DMS79 (cell line): ENCODE data around the gene TNIK.
"Not testable (repeated sequence)": the region's sequence is repeated elsewhere in the genome, so short reads cannot be mapped to it uniquely, and the experiment has no call there.

ENCODE experiments used
- DNase-seq: peaks from one replicate; lab custom pipeline; 2025; lab: John Stamatoyannopoulos, UW

Gene TNIK

GRCh38 chr3:171384101-171384891 is 75.9 kb downstream of the TNIK start:
- no peak for DNase-seq

- no peak for DNase-seq
Measured at GRCh38 chr3:171383206-171384018, 76.8 kb downstream of the TNIK start.

GRCh38 chr3:171382347-171382746 is 77.9 kb downstream of the TNIK start:
- DNase-seq = not testable (repeated sequence)

- no peak for DNase-seq
Measured at GRCh38 chr3:171380711-171381425, 79.3 kb downstream of the TNIK start.

GRCh38 chr3:171379961-171380483 is 80.2 kb downstream of the TNIK start:
- no peak for DNase-seq

GRCh38 chr3:171379281-171379680 is 80.9 kb downstream of the TNIK start:
- no peak for DNase-seq

GRCh38 chr3:171378586-171378985 is 81.6 kb downstream of the TNIK start:
- no peak for DNase-seq

- DNase-seq = no peak
Measured at GRCh38 chr3:171377859-171378258, 82.3 kb downstream of the TNIK start.

GRCh38 chr3:171376596-171376947 is 83.6 kb downstream of the TNIK start:
- no peak for DNase-seq

- DNase-seq = no peak
Measured at GRCh38 chr3:171375666-171376595, 84.3 kb downstream of the TNIK start.

- DNase-seq = no peak
Measured at GRCh38 chr3:171374661-171375285, 85.4 kb downstream of the TNIK start.

GRCh38 chr3:171374260-171374659 is 85.9 kb downstream of the TNIK start:
- DNase-seq = no peak

- no peak for DNase-seq
Measured at GRCh38 chr3:171373711-171374110, 86.5 kb downstream of the TNIK start.

GRCh38 chr3:171372694-171373093 is 87.5 kb downstream of the TNIK start:
- DNase-seq = no peak

GRCh38 chr3:171371354-171371753 is 88.9 kb downstream of the TNIK start:
- no peak for DNase-seq

GRCh38 chr3:171369156-171369555 is 91.0 kb downstream of the TNIK start:
- DNase-seq = no peak

GRCh38 chr3:171366738-171367137 is 93.5 kb downstream of the TNIK start:
- not testable (repeated sequence) for DNase-seq

GRCh38 chr3:171366043-171366442 is 94.2 kb downstream of the TNIK start:
- DNase-seq = no peak

GRCh38 chr3:171365489-171365888 is 94.7 kb downstream of the TNIK start:
- no peak for DNase-seq

GRCh38 chr3:171364500-171364899 is 95.7 kb downstream of the TNIK start:
- DNase-seq = no peak

- DNase-seq = no peak
Measured at GRCh38 chr3:171363202-171363601, 97.0 kb downstream of the TNIK start.
